Measurements from ENCODE around the gene CLPTM1.
"Not testable (repeated sequence)": the region's sequence is repeated elsewhere in the genome, so short reads cannot be mapped to it uniquely, and the experiment has no call there.

The CLPTM1 gene

GRCh38 chr19:44924243-44924725, 30.9 kb upstream of the CLPTM1 start:
- Histone ChIP-seq H3K27ac (no peak overlapping the region), H3K4me3 (no peak overlapping the region), H3K36me3 (ENCODE audit: insufficient read depth, low read length) (no peaks in the 10 kb centered on the region), H3K9ac (ENCODE audit: insufficient read length) (no peak overlapping the region), H3K9me3 (ENCODE audit: low read depth, low read length) (no peaks in the 10 kb centered on the region)
- TF ChIP-seq POLR2AphosphoS5 (IDR thresholded peaks at IDR 0.05; ENCODE audit: borderline replicate concordance, low read depth, low read length) (no peak), FOXP2 (optimal IDR thresholded peaks at IDR 0.05; ENCODE audit: control extremely low read depth, extremely low read length, insufficient read depth) (no peak), EZH2 (IDR thresholded peaks at IDR 0.05) (no peak)
- no peak for DNase-seq (ENCODE audit: low read depth, low spot score)

GRCh38 chr19:44925114-44925891, 29.9 kb upstream of the CLPTM1 start:
- H3K27ac ChIP-seq, result no peak overlapping the region
- no peaks in the 10 kb centered on the region for H3K36me3 ChIP-seq (ENCODE audit: insufficient read depth, low read length)
- DNase-seq (ENCODE audit: low read depth, low spot score), result no peak

GRCh38 chr19:44926245-44927077, 28.7 kb upstream of the CLPTM1 start:
- DNase-seq (ENCODE audit: low read depth, low spot score); H3K9me3 ChIP-seq (ENCODE audit: low read depth, low read length); H3K27ac ChIP-seq; H3K36me3 ChIP-seq (ENCODE audit: insufficient read depth, low read length); H3K9ac ChIP-seq (ENCODE audit: insufficient read length): not testable (repeated sequence)
- peak overlapping the region; percentile 66 for H3K4me3 ChIP-seq

More at GRCh38 chr19:44925114-44925891, 29.9 kb upstream of the CLPTM1 start:
- TF ChIP-seq EZH2 (IDR thresholded peaks at IDR 0.05), result no peak
- no peak for TF ChIP-seq FOXP2 (optimal IDR thresholded peaks at IDR 0.05; ENCODE audit: control extremely low read depth, extremely low read length, insufficient read depth)
- H3K9me3 ChIP-seq (ENCODE audit: low read depth, low read length), result no peaks in the 10 kb centered on the region
- H3K4me3 ChIP-seq, result no peak overlapping the region
- H3K9ac ChIP-seq (ENCODE audit: insufficient read length), result no peak overlapping the region

GRCh38 chr19:44927746-44928145, 27.4 kb upstream of the CLPTM1 start:
- TF ChIP-seq FOXP2 (optimal IDR thresholded peaks at IDR 0.05; ENCODE audit: control extremely low read depth, extremely low read length, insufficient read depth) (no peak), EZH2 (IDR thresholded peaks at IDR 0.05) (no peak), POLR2AphosphoS5 (IDR thresholded peaks at IDR 0.05; ENCODE audit: borderline replicate concordance, low read depth, low read length) (no peak)
- Histone ChIP-seq H3K9ac (ENCODE audit: insufficient read length) (no peak overlapping the region), H3K9me3 (ENCODE audit: low read depth, low read length) (no peaks in the 10 kb centered on the region), H3K4me3 (no peak overlapping the region), H3K27ac (no peak overlapping the region), H3K36me3 (ENCODE audit: insufficient read depth, low read length) (no peaks in the 10 kb centered on the region)
- DNase-seq (ENCODE audit: low read depth, low spot score), result no peak

- Histone ChIP-seq H3K27ac (no peak overlapping the region), H3K4me3 (no peak overlapping the region), H3K9ac (ENCODE audit: insufficient read length) (no peak overlapping the region), H3K36me3 (ENCODE audit: insufficient read depth, low read length) (no peaks in the 10 kb centered on the region), H3K9me3 (ENCODE audit: low read depth, low read length) (no peaks in the 10 kb centered on the region)
- DNase-seq (ENCODE audit: low read depth, low spot score), result no peak
- TF ChIP-seq EZH2 (IDR thresholded peaks at IDR 0.05), result no peak
- TF ChIP-seq POLR2AphosphoS5 (IDR thresholded peaks at IDR 0.05; ENCODE audit: borderline replicate concordance, low read depth, low read length), result no peak
- TF ChIP-seq FOXP2 (optimal IDR thresholded peaks at IDR 0.05; ENCODE audit: control extremely low read depth, extremely low read length, insufficient read depth), result no peak
Measured at GRCh38 chr19:44930088-44930487, 25.1 kb upstream of the CLPTM1 start.

GRCh38 chr19:44931541-44931940, 23.6 kb upstream of the CLPTM1 start:
- TF ChIP-seq FOXP2 (optimal IDR thresholded peaks at IDR 0.05; ENCODE audit: control extremely low read depth, extremely low read length, insufficient read depth) (no peak), POLR2AphosphoS5 (IDR thresholded peaks at IDR 0.05; ENCODE audit: borderline replicate concordance, low read depth, low read length) (no peak), EZH2 (IDR thresholded peaks at IDR 0.05) (no peak)
- H3K4me3 ChIP-seq, result no peak overlapping the region

GRCh38 chr19:44939668-44940067, 15.5 kb upstream of the CLPTM1 start:
- no peak overlapping the region for H3K9ac ChIP-seq (ENCODE audit: insufficient read length)
- TF ChIP-seq EZH2 (IDR thresholded peaks at IDR 0.05), result no peak
- TF ChIP-seq POLR2AphosphoS5 (IDR thresholded peaks at IDR 0.05; ENCODE audit: borderline replicate concordance, low read depth, low read length), result no peak
- TF ChIP-seq FOXP2 (optimal IDR thresholded peaks at IDR 0.05; ENCODE audit: control extremely low read depth, extremely low read length, insufficient read depth), result no peak
- no peaks in the 10 kb centered on the region for H3K36me3 ChIP-seq (ENCODE audit: insufficient read depth, low read length)
- no peak overlapping the region for H3K4me3 ChIP-seq
- H3K27ac ChIP-seq, result no peak overlapping the region
- DNase-seq (ENCODE audit: low read depth, low spot score), result no peak
- H3K9me3 ChIP-seq (ENCODE audit: low read depth, low read length), result no peaks in the 10 kb centered on the region

More at GRCh38 chr19:44931541-44931940, 23.6 kb upstream of the CLPTM1 start:
- Histone ChIP-seq H3K9ac (ENCODE audit: insufficient read length) (no peak overlapping the region), H3K27ac (no peak overlapping the region), H3K36me3 (ENCODE audit: insufficient read depth, low read length) (no peaks in the 10 kb centered on the region), H3K9me3 (ENCODE audit: low read depth, low read length) (no peaks in the 10 kb centered on the region)
- DNase-seq (ENCODE audit: low read depth, low spot score), result no peak

- Histone ChIP-seq H3K9ac (ENCODE audit: insufficient read length) (no peak within 1 kb of the TSS), H3K27ac (no peak within 1 kb of the TSS), H3K9me3 (ENCODE audit: low read depth, low read length) (no peaks in the 10 kb centered on the region), H3K4me3 (no peak within 1 kb of the TSS), H3K36me3 (ENCODE audit: insufficient read depth, low read length) (no peaks in the 10 kb centered on the region)
- TF ChIP-seq FOXP2 (optimal IDR thresholded peaks at IDR 0.05; ENCODE audit: control extremely low read depth, extremely low read length, insufficient read depth), result no peak
- TF ChIP-seq EZH2 (IDR thresholded peaks at IDR 0.05), result no peak
- TF ChIP-seq POLR2AphosphoS5 (IDR thresholded peaks at IDR 0.05; ENCODE audit: borderline replicate concordance, low read depth, low read length), result no peak
- DNase-seq (ENCODE audit: low read depth, low spot score), result no peak
Measured at GRCh38 chr19:44942067-44942571, 13.1 kb upstream of the CLPTM1 start, which contains the start of gene APOC4. Gene APOC4, plus strand, starts transcription at chr19:44942237. Its CDS starts 41 bp downstream, at chr19:44942278.
